Gastrocnemius medialis (tissue), 4 donors: Measurements from ENCODE around the gene NDUFB10.

ENCODE experiments used
- CTCF ChIP-seq, 5 experiments: fragments of 450-650 bp in 3 of 5; fragments of 200-600 bp in 2 of 5; sonication (generic) in 2 of 5; IDR thresholded peaks in 4 of 5; conservative IDR thresholded peaks in 1 of 5; 1 replicate in 4 of 5; 2 replicates in 1 of 5; pipeline ENCODE4 v1.5.1; 2016 to 2019; ENCODE audit warnings: antibody characterized with exemption in 5 of 5, mild to moderate bottlenecking in 3 of 5, moderate library complexity in 3 of 5
- POLR2A ChIP-seq, 2 donors: fragments of 450-650 bp; IDR thresholded peaks; one replicate each; pipeline ENCODE4 v1.6.1; 2017; ENCODE audit warnings: antibody characterized with exemption in 2 of 2, mild to moderate bottlenecking in 2 of 2, moderate library complexity in 2 of 2

- TF ChIP-seq POLR2A (IDR thresholded peaks at IDR 0.05) (peak in 1 of 2 donors; percentile 15), CTCF (IDR thresholded peaks at IDR 0.05 in 4 of 5, conservative IDR thresholded peaks at IDR 0.05 in 1 of 5) (peak in 1 of 5 experiments; percentile 25)
Measured at GRCh38 chr16:1963806-1964505, 4.6 kb downstream of the NDUFB10 start.
